ENCODE results near the gene SF3B4.

DNA sequence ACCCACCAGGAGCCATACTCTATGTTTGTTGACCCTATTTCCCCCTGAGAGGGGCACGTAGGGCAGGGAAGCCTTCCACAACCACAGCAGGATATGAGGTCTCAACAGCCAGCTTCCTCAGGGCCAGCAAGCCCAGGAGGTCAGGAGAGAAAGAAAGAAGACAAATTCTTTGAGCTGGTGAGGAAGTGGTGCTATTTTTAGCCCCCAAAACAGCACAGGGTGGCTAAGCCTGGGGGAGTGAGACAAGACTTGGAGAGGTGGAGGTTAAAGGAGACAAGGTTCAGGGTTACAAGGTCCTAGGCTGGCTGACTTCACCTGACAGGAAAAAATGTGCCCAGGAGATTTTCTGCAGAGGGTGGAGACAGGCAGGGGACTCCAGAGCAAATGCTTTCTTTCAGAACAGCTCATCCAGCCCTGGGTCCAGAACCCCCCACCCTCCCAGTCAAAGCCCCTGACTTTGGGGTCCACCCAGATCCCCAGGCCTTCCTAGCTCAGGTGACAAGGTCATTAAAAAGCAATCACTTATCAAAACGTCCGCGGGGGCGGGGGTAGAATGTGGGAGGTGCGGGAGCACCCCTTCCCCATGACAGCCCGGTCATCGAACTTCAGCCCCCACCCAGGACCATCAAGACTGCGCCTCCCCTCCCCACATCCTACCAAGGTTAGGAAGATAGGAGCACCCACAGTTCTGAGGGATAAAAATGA lies 11.3 kb downstream of the SF3B4 start:
- TF ChIP-seq, protein P1, sequence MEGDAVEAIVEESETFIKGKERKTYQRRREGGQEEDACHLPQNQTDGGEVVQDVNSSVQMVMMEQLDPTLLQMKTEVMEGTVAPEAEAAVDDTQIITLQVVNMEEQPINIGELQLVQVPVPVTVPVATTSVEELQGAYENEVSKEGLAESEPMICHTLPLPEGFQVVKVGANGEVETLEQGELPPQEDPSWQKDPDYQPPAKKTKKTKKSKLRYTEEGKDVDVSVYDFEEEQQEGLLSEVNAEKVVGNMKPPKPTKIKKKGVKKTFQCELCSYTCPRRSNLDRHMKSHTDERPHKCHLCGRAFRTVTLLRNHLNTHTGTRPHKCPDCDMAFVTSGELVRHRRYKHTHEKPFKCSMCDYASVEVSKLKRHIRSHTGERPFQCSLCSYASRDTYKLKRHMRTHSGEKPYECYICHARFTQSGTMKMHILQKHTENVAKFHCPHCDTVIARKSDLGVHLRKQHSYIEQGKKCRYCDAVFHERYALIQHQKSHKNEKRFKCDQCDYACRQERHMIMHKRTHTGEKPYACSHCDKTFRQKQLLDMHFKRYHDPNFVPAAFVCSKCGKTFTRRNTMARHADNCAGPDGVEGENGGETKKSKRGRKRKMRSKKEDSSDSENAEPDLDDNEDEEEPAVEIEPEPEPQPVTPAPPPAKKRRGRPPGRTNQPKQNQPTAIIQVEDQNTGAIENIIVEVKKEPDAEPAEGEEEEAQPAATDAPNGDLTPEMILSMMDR (conservative IDR thresholded peaks at IDR 0.05): no peak
- no peak for TF ChIP-seq ZFX (IDR thresholded peaks at IDR 0.05)
